Liver (tissue), 9 donors: Measurements from ENCODE around the gene ADK. TPM values are rescaled to one million over a fixed set of nuclear protein-coding genes. Genes with fewer than 3 reads are reported as not detected.

Experiments used
- DNase-seq: peaks from one replicate; pipeline ENCODE4 v3.0.0-alpha.2; 2017; ENCODE audit warnings: low spot score
- H3K27ac ChIP-seq, 2 donors: one replicate each; pipeline ENCODE4 v1.7.0; 2013; ENCODE audit warnings: inconsistent platforms in 2 of 2, low read length in 2 of 2, control low read depth in 1 of 2, low read depth in 1 of 2, mild to moderate bottlenecking in 1 of 2
- H3K27me3 ChIP-seq, 4 donors: one replicate each; pipeline versions ENCODE4 v1.6.1 to v1.7.0; 2013; ENCODE audit warnings: low read length in 3 of 4, inconsistent platforms in 1 of 4, mild to moderate bottlenecking in 1 of 4, moderate library complexity in 1 of 4; ENCODE audit not compliant: control insufficient read depth in 4 of 4, insufficient read depth in 4 of 4
- H3K36me3 ChIP-seq, 4 donors: one replicate each; pipeline versions ENCODE4 v1.6.1 to v1.7.0; 2013; ENCODE audit warnings: low read length in 3 of 4, mild to moderate bottlenecking in 3 of 4, low read depth in 1 of 4, moderate library complexity in 1 of 4; ENCODE audit not compliant: control insufficient read depth in 4 of 4, insufficient read depth in 3 of 4
- H3K4me1 ChIP-seq, 4 donors: one replicate each; pipeline versions ENCODE4 v1.6.1 to v1.7.0; 2013; ENCODE audit warnings: low read length in 3 of 4, mild to moderate bottlenecking in 3 of 4, moderate library complexity in 1 of 4; ENCODE audit not compliant: control insufficient read depth in 4 of 4, insufficient read depth in 4 of 4
- H3K4me3 ChIP-seq, 3 donors: one replicate each; pipeline versions ENCODE4 v1.6.1 to v1.7.0; 2013; ENCODE audit warnings: low read length in 3 of 3, control low read depth in 1 of 3, low read depth in 1 of 3, mild to moderate bottlenecking in 1 of 3
- H3K9ac ChIP-seq, 2 donors: one replicate each; pipeline ENCODE4 v1.7.0; 2013; ENCODE audit warnings: low read length in 2 of 2, mild to moderate bottlenecking in 2 of 2, moderate library complexity in 2 of 2, control low read depth in 1 of 2, low read depth in 1 of 2
- H3K9me3 ChIP-seq, 4 donors: one replicate each; pipeline versions ENCODE4 v1.6.1 to v1.7.0; 2013; ENCODE audit warnings: low read length in 3 of 4; ENCODE audit not compliant: control insufficient read depth in 4 of 4
- EGR1 ChIP-seq, 2 donors: IDR thresholded peaks; 2 replicates each; pipeline ENCODE4 v1.6.1; 2016 to 2018; ENCODE audit warnings: antibody characterized with exemption in 2 of 2, low read depth in 2 of 2
- FOXA1 ChIP-seq: IDR thresholded peaks from 2 replicates; pipeline ENCODE4 v1.6.1; 2016; ENCODE audit warnings: antibody characterized with exemption
- FOXA2 ChIP-seq: IDR thresholded peaks from 2 replicates; pipeline ENCODE4 v1.6.1; 2016; ENCODE audit warnings: antibody characterized with exemption
- GABPA ChIP-seq, 2 donors: IDR thresholded peaks in 1 of 2; conservative IDR thresholded peaks in 1 of 2; 2 replicates each; pipeline ENCODE4 v1.6.1; 2016; ENCODE audit warnings: antibody characterized with exemption in 2 of 2, mild to moderate bottlenecking in 1 of 2, moderate library complexity in 1 of 2
- HNF4A ChIP-seq, 2 donors: conservative IDR thresholded peaks; 2 replicates each; pipeline ENCODE4 v1.6.1; 2016; ENCODE audit warnings: antibody characterized with exemption in 2 of 2, mild to moderate bottlenecking in 2 of 2
- HNF4G ChIP-seq: IDR thresholded peaks from 2 replicates; pipeline ENCODE4 v1.6.1; 2016; ENCODE audit warnings: antibody characterized with exemption
- JUND ChIP-seq, 2 donors: IDR thresholded peaks; 2 replicates each; pipeline ENCODE4 v1.6.1; 2016; ENCODE audit warnings: antibody characterized with exemption in 2 of 2
- NR2F2 ChIP-seq: IDR thresholded peaks from 2 replicates; pipeline ENCODE4 v1.6.1; 2016; ENCODE audit warnings: antibody characterized with exemption
- RAD21 ChIP-seq, 2 donors: IDR thresholded peaks; 2 replicates each; pipeline ENCODE4 v1.6.1; 2016; ENCODE audit warnings: antibody characterized with exemption in 2 of 2, mild to moderate bottlenecking in 2 of 2
- RXRA ChIP-seq, 2 donors: IDR thresholded peaks; 2 replicates each; pipeline ENCODE4 v1.6.1; 2017 to 2018; ENCODE audit warnings: antibody characterized with exemption in 2 of 2, mild to moderate bottlenecking in 1 of 2
- SP1 ChIP-seq: IDR thresholded peaks from 2 replicates; pipeline ENCODE4 v1.6.1; 2018; ENCODE audit warnings: antibody characterized with exemption, mild to moderate bottlenecking
- TAF1 ChIP-seq: conservative IDR thresholded peaks from 2 replicates; pipeline ENCODE4 v1.6.1; 2016; ENCODE audit warnings: antibody characterized with exemption, mild to moderate bottlenecking
- WGBS: extraction: QIAGEN DNeasy Blood & Tissue Kit; methylation state at CpG from one replicate; pipeline ENCODE4 v1.1.7; 2013; 5-methylcytosine and 5-hydroxymethylcytosine counted together
- polyA plus RNA-seq, 2 donors: library from polyadenylated mRNA; stranded (reverse) in 1 of 2; unstranded in 1 of 2; fragments of 200-250 nt in 1 of 2; fragments of >200 nt in 1 of 2; fragmentation: Nextera tagmentation in 1 of 2; extraction: Ambion mirVana in 1 of 2; gene quantifications; one replicate each; pipeline versions ENCODE4 v1.2.1 to v1.2.3, GENCODE V29; 2013 to 2015
- total RNA-seq, 2 donors: library from RNA; depleted of rRNA; stranded (reverse); fragments of >200 nt; gene quantifications; one replicate each; pipeline ENCODE4 v1.2.3, GENCODE V29; 2014
- TF ChIP-seq, protein P1 (sequence below): IDR thresholded peaks from 2 replicates; pipeline ENCODE4 v1.6.1; 2016; ENCODE audit warnings: antibody characterized with exemption, mild to moderate bottlenecking
- TF ChIP-seq, protein P2 (sequence below): IDR thresholded peaks from 2 replicates; pipeline ENCODE4 v1.6.1; 2016; ENCODE audit warnings: antibody characterized with exemption
- TF ChIP-seq, protein P3 (sequence below): IDR thresholded peaks from 2 replicates; pipeline ENCODE4 v1.6.1; 2016; ENCODE audit warnings: antibody characterized with exemption
- donor health status: healthy.
- donor health status: healthy.
- donor health status: healthy.
- donor health status: healthy.
- donor health status: healthy.

ADK gene
- total and polyA plus RNA-seq, 4 donors, result 18.0 to 110 (median 65.5) TPM

GRCh38 chr10:74306227-74306982 lies 155.4 kb downstream of the ADK start:
- Histone ChIP-seq H3K27ac (no peak overlapping the region), H3K9ac (no peak overlapping the region), H3K4me1 (peaks cover 4 to 16% (median 8%) of the 10 kb centered on the region in 4 donors), H3K9me3 (no peaks in the 10 kb centered on the region), H3K36me3 (no peaks in the 10 kb centered on the region), H3K27me3 (no peaks in the 10 kb centered on the region), H3K4me3 (no peak overlapping the region)
- DNase-seq, result no peak
- 54% methylated on average over 3 of the region's 3 CpGs for WGBS
- TF ChIP-seq, protein P1, sequence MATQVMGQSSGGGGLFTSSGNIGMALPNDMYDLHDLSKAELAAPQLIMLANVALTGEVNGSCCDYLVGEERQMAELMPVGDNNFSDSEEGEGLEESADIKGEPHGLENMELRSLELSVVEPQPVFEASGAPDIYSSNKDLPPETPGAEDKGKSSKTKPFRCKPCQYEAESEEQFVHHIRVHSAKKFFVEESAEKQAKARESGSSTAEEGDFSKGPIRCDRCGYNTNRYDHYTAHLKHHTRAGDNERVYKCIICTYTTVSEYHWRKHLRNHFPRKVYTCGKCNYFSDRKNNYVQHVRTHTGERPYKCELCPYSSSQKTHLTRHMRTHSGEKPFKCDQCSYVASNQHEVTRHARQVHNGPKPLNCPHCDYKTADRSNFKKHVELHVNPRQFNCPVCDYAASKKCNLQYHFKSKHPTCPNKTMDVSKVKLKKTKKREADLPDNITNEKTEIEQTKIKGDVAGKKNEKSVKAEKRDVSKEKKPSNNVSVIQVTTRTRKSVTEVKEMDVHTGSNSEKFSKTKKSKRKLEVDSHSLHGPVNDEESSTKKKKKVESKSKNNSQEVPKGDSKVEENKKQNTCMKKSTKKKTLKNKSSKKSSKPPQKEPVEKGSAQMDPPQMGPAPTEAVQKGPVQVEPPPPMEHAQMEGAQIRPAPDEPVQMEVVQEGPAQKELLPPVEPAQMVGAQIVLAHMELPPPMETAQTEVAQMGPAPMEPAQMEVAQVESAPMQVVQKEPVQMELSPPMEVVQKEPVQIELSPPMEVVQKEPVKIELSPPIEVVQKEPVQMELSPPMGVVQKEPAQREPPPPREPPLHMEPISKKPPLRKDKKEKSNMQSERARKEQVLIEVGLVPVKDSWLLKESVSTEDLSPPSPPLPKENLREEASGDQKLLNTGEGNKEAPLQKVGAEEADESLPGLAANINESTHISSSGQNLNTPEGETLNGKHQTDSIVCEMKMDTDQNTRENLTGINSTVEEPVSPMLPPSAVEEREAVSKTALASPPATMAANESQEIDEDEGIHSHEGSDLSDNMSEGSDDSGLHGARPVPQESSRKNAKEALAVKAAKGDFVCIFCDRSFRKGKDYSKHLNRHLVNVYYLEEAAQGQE, result no peak
- no peak for TF ChIP-seq SP1
- TF ChIP-seq NR2F2, result no peak
- TF ChIP-seq JUND (IDR thresholded peaks at IDR 0.05), result no peak
- no peak for TF ChIP-seq RAD21 (IDR thresholded peaks at IDR 0.05)
- no peak for TF ChIP-seq TAF1
- TF ChIP-seq, protein P2, sequence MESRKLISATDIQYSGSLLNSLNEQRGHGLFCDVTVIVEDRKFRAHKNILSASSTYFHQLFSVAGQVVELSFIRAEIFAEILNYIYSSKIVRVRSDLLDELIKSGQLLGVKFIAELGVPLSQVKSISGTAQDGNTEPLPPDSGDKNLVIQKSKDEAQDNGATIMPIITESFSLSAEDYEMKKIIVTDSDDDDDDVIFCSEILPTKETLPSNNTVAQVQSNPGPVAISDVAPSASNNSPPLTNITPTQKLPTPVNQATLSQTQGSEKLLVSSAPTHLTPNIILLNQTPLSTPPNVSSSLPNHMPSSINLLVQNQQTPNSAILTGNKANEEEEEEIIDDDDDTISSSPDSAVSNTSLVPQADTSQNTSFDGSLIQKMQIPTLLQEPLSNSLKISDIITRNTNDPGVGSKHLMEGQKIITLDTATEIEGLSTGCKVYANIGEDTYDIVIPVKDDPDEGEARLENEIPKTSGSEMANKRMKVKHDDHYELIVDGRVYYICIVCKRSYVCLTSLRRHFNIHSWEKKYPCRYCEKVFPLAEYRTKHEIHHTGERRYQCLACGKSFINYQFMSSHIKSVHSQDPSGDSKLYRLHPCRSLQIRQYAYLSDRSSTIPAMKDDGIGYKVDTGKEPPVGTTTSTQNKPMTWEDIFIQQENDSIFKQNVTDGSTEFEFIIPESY, result no peak
- no peak for TF ChIP-seq GABPA (IDR thresholded peaks at IDR 0.05 in 1 of 2, conservative IDR thresholded peaks at IDR 0.05 in 1 of 2)
- TF ChIP-seq EGR1 (IDR thresholded peaks at IDR 0.05; ENCODE audit: low read depth in 2 of 2), result no peak
- TF ChIP-seq HNF4G, result no peak
- no peak for TF ChIP-seq RXRA (IDR thresholded peaks at IDR 0.05)
- TF ChIP-seq, protein P3, sequence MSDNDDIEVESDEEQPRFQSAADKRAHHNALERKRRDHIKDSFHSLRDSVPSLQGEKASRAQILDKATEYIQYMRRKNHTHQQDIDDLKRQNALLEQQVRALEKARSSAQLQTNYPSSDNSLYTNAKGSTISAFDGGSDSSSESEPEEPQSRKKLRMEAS, result no peak
- no peak for TF ChIP-seq FOXA2

DNA sequence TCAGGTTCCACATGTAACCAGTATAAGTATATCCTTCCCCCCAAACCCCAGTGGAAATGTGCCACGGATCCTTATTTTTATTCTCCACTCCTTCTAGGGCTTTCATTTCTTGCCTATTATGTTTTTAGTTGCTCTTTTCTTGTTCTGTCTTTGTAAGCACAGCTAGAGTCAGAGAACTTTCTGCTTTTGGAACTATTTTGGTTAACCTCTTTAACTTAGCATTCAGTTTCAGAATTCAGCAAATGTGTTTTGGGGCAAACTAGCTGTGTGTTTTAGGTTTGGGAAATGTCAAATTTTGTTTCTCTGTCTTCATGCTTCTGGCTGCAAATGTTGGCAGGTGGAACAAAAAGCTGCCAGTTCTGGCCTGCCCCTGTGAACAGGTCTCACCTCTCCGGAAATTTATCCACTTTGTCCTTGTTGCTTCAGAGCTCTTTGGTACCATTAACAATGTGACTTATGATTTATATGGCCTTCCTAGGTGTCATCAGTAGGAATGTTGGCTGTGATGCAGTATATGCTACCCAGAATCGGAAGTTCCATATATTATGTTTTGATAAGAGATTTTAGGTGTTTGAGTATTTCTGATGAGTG lies 156.1 kb downstream of the ADK start:
- no peak overlapping the region for H3K27ac ChIP-seq
- no peak overlapping the region for H3K4me3 ChIP-seq
- H3K36me3 ChIP-seq, result no peaks in the 10 kb centered on the region
- no peaks in the 10 kb centered on the region for H3K9me3 ChIP-seq
- WGBS, result 74% methylated on average over 3 of the region's 3 CpGs
- H3K9ac ChIP-seq, result no peak overlapping the region
- TF ChIP-seq TAF1 (no peak), JUND (IDR thresholded peaks at IDR 0.05) (no peak), NR2F2 (no peak), HNF4G (no peak), HNF4A (conservative IDR thresholded peaks at IDR 0.05) (no peak), FOXA1 (no peak), RXRA (IDR thresholded peaks at IDR 0.05) (no peak)
- TF ChIP-seq, protein P2, result no peak
- TF ChIP-seq, protein P1, result no peak
- no peaks in the 10 kb centered on the region for H3K27me3 ChIP-seq
- H3K4me1 ChIP-seq, result peaks cover 4 to 16% (median 8%) of the 10 kb centered on the region in 4 donors
- no peak for DNase-seq
